ENCODE data around the gene AMDHD2. TPM values are rescaled to one million over a fixed set of nuclear protein-coding genes. Genes with fewer than 3 reads are reported as not detected.

AMDHD2 gene
- 60.3 and 62.6 TPM in 2 replicates for total RNA-seq

GRCh38 chr16:2520097-2520783, at the start of gene AMDHD2:
TSS of gene AMDHD2 (plus strand) at chr16:2520371. CDS start at chr16:2520459, 88 bp downstream.

GRCh38 chr16:2471016-2471652, 49.0 kb upstream of the AMDHD2 start, which contains the start of gene NTN3:
TSS of gene NTN3 (plus strand) at chr16:2471297. CDS start at chr16:2471702, 405 bp downstream.

GRCh38 chr16:2474877-2475412, 45.2 kb upstream of the AMDHD2 start, which contains the start of gene TBC1D24:
TSS of gene TBC1D24 (plus strand) at chr16:2475127. CDS start at chr16:2496149, 21,022 bp downstream.

GRCh38 chr16:2513405-2514332, 6.5 kb upstream of the AMDHD2 start, which contains the start of gene ATP6V0C:
TSS of gene ATP6V0C (plus strand) at chr16:2513952. CDS start at chr16:2514104, 152 bp downstream.

GRCh38 chr16:2531371-2531695, 11.2 kb downstream of the AMDHD2 start, which contains the start of gene CEMP1:
TSS of gene CEMP1 (minus strand) at chr16:2531408. CDS start at chr16:2531073, 335 bp downstream.

GRCh38 chr16:2537451-2538379, 17.5 kb downstream of the AMDHD2 start, which contains the start of gene PDPK1:
TSS of gene PDPK1 (plus strand) at chr16:2538021. CDS start at chr16:2538113, 92 bp downstream.

Small RNA genes within 50 kb of the gene (small RNA-seq; reads per million reads assigned to genes)
- gene AC093525.1, result not detected
- not detected for gene MIR3178

Other genes starting within 250 kb of the AMDHD2 start
- gene ABCA3, start 179.6 kb upstream of the AMDHD2 start, total RNA-seq, result 0.39 and 0.73 TPM in 2 replicates
- gene CCNF, start 90.9 kb upstream of the AMDHD2 start, total RNA-seq, result 27.2 and 40.3 TPM in 2 replicates
- 6.2 and 12.1 TPM in 2 replicates for gene TEDC2, start 60.3 kb upstream of the AMDHD2 start, total RNA-seq
- gene NTN3, start 49.1 kb upstream of the AMDHD2 start, total RNA-seq, result under 0.01 and 0.20 TPM in 2 replicates
- gene TBC1D24, start 45.2 kb upstream of the AMDHD2 start, total RNA-seq, result 11.0 and 16.2 TPM in 2 replicates
- gene ATP6V0C, start 6.4 kb upstream of the AMDHD2 start, total RNA-seq, result 19.1 and 19.2 TPM in 2 replicates
- 0.20 TPM in 1 of 2 replicates, not detected in the other for gene CEMP1, start 11.0 kb downstream of the AMDHD2 start, total RNA-seq
- 23.1 and 24.0 TPM in 2 replicates for gene PDPK1, start 17.6 kb downstream of the AMDHD2 start, total RNA-seq
- 15.8 and 21.7 TPM in 2 replicates for gene KCTD5, start 162.2 kb downstream of the AMDHD2 start, total RNA-seq
- gene PRSS27, start 199.9 kb downstream of the AMDHD2 start, total RNA-seq, result 0.37 and 0.78 TPM in 2 replicates
- 64.3 and 77.4 TPM in 2 replicates for gene SRRM2, start 232.3 kb downstream of the AMDHD2 start, total RNA-seq